Activated naive CD8-positive, alpha-beta T cell treated with anti-CD3 and anti-CD28 coated beads, Interleukin-2, amount 10 ng/mL, durations not matched to agents 7 days and 5 days (primary cell): ENCODE measurements around the gene CNGA2. TPM values are rescaled to one million over a fixed set of nuclear protein-coding genes. Genes with fewer than 3 reads are reported as not detected.
"Not testable (repeated sequence)": the region's sequence is repeated elsewhere in the genome, so short reads cannot be mapped to it uniquely, and the experiment has no call there.

Experiments used
- ATAC-seq: fragments of 150-1000 bp; cut with Tn5 transposase; one replicate; pipeline ENCODE4 v1.10.0; 2021; ENCODE audit warnings: low read depth, moderate library complexity
- POLR2A ChIA-PET: fragments of 350-600 bp; sonication (Branson Sonifier 250); formaldehyde crosslinking; loops from one replicate; lab custom pipeline; 2021; ENCODE audit warnings: antibody characterized with exemption; lab: Charles Lee
- DNase-seq: peaks from one replicate; pipeline ENCODE4 v3.0.0; 2021
- H3K27ac Mint-ChIP-seq: one replicate; pipeline ENCODE4 v1.8.0; 2022; ENCODE audit warnings: mild to moderate bottlenecking, mixed read lengths
- H3K27me3 Mint-ChIP-seq: one replicate; pipeline ENCODE4 v1.8.0; 2022; ENCODE audit warnings: mild to moderate bottlenecking, moderate library complexity, mixed read lengths
- H3K36me3 Mint-ChIP-seq: one replicate; pipeline ENCODE4 v1.8.0; 2021; ENCODE audit warnings: mild to moderate bottlenecking, mixed read lengths
- H3K4me1 Mint-ChIP-seq: one replicate; pipeline ENCODE4 v1.8.0; 2021; ENCODE audit warnings: mixed read lengths
- H3K4me3 Mint-ChIP-seq: one replicate; pipeline ENCODE4 v1.8.0; 2022; ENCODE audit warnings: mild to moderate bottlenecking, moderate library complexity, mixed read lengths
- H3K9me3 Mint-ChIP-seq: one replicate; pipeline ENCODE4 v1.8.0; 2021; ENCODE audit warnings: mixed read lengths
- total RNA-seq, 2 experiments: library from RNA; stranded (reverse); gene quantifications; one replicate each; pipeline ENCODE4 v1.2.3, GENCODE V29; 2021

Gene CNGA2
- total RNA-seq, result not detected

- no peaks in the 10 kb centered on the region for H3K4me1 Mint-ChIP-seq
- H3K4me3 Mint-ChIP-seq, result no peak within 1 kb of the TSS
- no peak within 1 kb of the TSS for H3K27ac Mint-ChIP-seq
- peaks cover 6% of the 10 kb centered on the region for H3K27me3 Mint-ChIP-seq
- no peak for DNase-seq
- H3K36me3 Mint-ChIP-seq, result no peaks in the 10 kb centered on the region
- no peaks in the 10 kb centered on the region for H3K9me3 Mint-ChIP-seq
- POLR2A ChIA-PET, result no interaction called here
- ATAC-seq, result no peak
These were observed at the start of gene CNGA2 for GRCh38 chrX:151734446-151734845. TSS of gene CNGA2 (plus strand) at chrX:151734746. CDS start at chrX:151738484, 3,738 bp downstream.

- H3K4me1 Mint-ChIP-seq, result peaks cover 6% of the 10 kb centered on the region
- H3K36me3 Mint-ChIP-seq, result no peaks in the 10 kb centered on the region
- H3K27me3 Mint-ChIP-seq, result peaks cover 11% of the 10 kb centered on the region
- no peaks in the 10 kb centered on the region for H3K9me3 Mint-ChIP-seq
- POLR2A ChIA-PET, result no interaction called here
- ATAC-seq (no peak), DNase-seq (no peak)
- H3K4me3 Mint-ChIP-seq, result no peak overlapping the region
- H3K27ac Mint-ChIP-seq, result no peak overlapping the region
These were observed 46.9 kb upstream of the CNGA2 start for GRCh38 chrX:151687635-151688034.

DNA sequence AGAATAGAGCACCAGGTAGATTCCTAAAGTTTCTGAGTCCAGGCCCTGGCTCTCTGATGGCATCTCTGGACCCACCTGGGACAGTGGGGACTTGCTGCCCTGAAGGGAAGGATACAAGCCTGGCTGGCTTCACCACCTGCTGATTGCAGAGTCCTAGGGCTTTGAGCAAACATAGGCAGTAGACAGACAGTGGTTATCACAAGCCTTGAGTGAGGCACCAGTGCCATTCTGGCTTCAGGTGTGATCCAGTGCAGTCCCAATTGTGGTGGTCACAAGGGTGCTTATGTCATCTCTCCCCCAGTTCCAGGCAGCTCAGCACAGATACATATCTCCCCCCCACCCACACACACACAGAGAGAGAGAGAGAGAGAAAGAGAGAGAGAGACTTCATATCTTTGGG is 45.9 kb upstream of the CNGA2 start:
- Mint-ChIP-seq H3K4me1 (no peaks in the 10 kb centered on the region), H3K9me3 (no peaks in the 10 kb centered on the region), H3K27me3 (peaks cover 9% of the 10 kb centered on the region)

GRCh38 chrX:151692825-151693224 is 41.7 kb upstream of the CNGA2 start:
- Mint-ChIP-seq H3K36me3 (no peaks in the 10 kb centered on the region), H3K27me3 (peaks cover 16% of the 10 kb centered on the region), H3K9me3 (no peaks in the 10 kb centered on the region), H3K27ac (no peak overlapping the region), H3K4me3 (no peak overlapping the region), H3K4me1 (no peaks in the 10 kb centered on the region)
- ATAC-seq (no peak), DNase-seq (no peak)
- POLR2A ChIA-PET, result no interaction called here

More for the DNA sequence above, 45.9 kb upstream of the CNGA2 start:
- ATAC-seq, result no peak
- POLR2A ChIA-PET, result no interaction called here
- no peak for DNase-seq
- Mint-ChIP-seq H3K4me3 (no peak overlapping the region), H3K36me3 (no peaks in the 10 kb centered on the region), H3K27ac (no peak overlapping the region)

- POLR2A ChIA-PET, result no interaction called here
- H3K9me3 Mint-ChIP-seq, result no peaks in the 10 kb centered on the region
- H3K27ac Mint-ChIP-seq, result no peak overlapping the region
- no peaks in the 10 kb centered on the region for H3K36me3 Mint-ChIP-seq
- H3K4me3 Mint-ChIP-seq, result no peak overlapping the region
- H3K27me3 Mint-ChIP-seq, result peaks cover 16% of the 10 kb centered on the region
- DNase-seq (no peak), ATAC-seq (no peak)
- no peaks in the 10 kb centered on the region for H3K4me1 Mint-ChIP-seq
These were observed 40.4 kb upstream of the CNGA2 start for GRCh38 chrX:151694121-151694520.

DNA sequence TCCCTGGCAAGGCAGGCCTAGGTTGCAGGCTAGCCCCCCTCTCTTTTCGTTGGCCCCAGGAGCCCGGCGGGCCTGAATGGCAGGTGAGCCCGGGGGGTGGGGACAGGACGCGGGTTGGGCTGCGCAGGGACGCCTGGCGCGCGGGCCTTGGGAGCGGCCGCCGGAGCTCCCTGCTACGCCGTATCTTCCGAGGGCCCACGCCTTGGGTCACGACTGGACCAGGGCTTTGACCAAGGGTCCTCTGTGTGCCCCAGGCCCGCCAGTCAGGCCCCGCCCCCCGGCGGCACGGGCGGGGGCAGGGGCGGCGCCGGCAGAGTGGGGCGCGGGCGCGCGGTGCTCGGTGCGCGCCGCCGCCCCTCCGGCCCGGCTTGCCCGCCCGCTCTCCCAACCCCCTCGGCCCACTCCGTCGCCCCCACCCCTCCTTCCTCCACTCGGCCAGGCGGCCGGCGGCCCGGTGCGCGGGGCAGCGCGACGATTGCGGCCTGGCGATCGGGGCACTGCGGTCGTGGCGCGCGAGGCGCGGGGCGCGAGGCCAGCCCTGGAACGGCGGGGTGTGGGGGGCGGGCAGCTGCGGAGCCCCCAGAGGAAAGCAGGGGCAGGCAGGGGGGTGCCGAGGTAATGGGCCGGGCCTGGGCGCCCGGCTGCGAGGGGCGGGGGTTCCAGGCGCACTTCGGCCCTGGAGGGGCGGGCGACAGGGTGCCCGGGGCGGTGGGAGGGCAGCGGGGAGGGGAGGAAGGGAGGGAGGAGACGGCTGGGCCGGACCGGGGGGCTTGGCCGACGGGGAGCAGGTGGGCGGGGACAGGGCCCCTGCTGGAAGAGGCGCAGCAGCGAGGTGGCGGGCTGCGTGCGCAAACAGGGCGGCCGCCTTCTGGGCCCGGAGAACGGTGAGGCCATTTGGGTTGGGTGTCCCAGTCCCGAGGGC is 39.6 kb upstream of the CNGA2 start, which contains the start of gene PRRG3:
Gene PRRG3 (plus strand): TSS at position 798 of the 922 bp plus-strand sequence. CDS start 3,357 bp downstream, outside the sequence.
- Mint-ChIP-seq H3K4me3 (no peak within 1 kb of the TSS), H3K27ac (no peak within 1 kb of the TSS), H3K36me3 (no peaks in the 10 kb centered on the region), H3K9me3 (no peaks in the 10 kb centered on the region), H3K27me3 (peaks cover 16% of the 10 kb centered on the region), H3K4me1 (no peaks in the 10 kb centered on the region)
- DNase-seq (no peak), ATAC-seq (no peak)
- POLR2A ChIA-PET, result no interaction called here

GRCh38 chrX:151695583-151696340 is 38.8 kb upstream of the CNGA2 start:
- no peak for DNase-seq
- Mint-ChIP-seq H3K27ac (no peak overlapping the region), H3K9me3 (no peaks in the 10 kb centered on the region), H3K27me3 (peaks cover 16% of the 10 kb centered on the region), H3K36me3 (no peaks in the 10 kb centered on the region), H3K4me1 (no peaks in the 10 kb centered on the region), H3K4me3 (no peak overlapping the region)
- ATAC-seq, result no peak
- POLR2A ChIA-PET, result no interaction called here

- H3K4me1 Mint-ChIP-seq, POLR2A ChIA-PET, H3K9me3 Mint-ChIP-seq, ATAC-seq, H3K36me3 Mint-ChIP-seq, H3K27ac Mint-ChIP-seq, H3K4me3 Mint-ChIP-seq, DNase-seq: not testable (repeated sequence)
- H3K27me3 Mint-ChIP-seq, result peaks cover 16% of the 10 kb centered on the region
These were observed 37.5 kb upstream of the CNGA2 start for GRCh38 chrX:151697082-151697481.

- DNase-seq (no peak), ATAC-seq (no peak)
- Mint-ChIP-seq H3K36me3 (no peaks in the 10 kb centered on the region), H3K4me3 (no peak overlapping the region), H3K27me3 (peaks cover 16% of the 10 kb centered on the region), H3K4me1 (no peaks in the 10 kb centered on the region), H3K27ac (no peak overlapping the region), H3K9me3 (no peaks in the 10 kb centered on the region)
- POLR2A ChIA-PET, result no interaction called here
These were observed 37.0 kb upstream of the CNGA2 start for GRCh38 chrX:151697522-151697921.

- POLR2A ChIA-PET, result no interaction called here
- H3K4me3 Mint-ChIP-seq, result no peak overlapping the region
These were observed 36.1 kb upstream of the CNGA2 start for GRCh38 chrX:151698485-151698884.

DNA sequence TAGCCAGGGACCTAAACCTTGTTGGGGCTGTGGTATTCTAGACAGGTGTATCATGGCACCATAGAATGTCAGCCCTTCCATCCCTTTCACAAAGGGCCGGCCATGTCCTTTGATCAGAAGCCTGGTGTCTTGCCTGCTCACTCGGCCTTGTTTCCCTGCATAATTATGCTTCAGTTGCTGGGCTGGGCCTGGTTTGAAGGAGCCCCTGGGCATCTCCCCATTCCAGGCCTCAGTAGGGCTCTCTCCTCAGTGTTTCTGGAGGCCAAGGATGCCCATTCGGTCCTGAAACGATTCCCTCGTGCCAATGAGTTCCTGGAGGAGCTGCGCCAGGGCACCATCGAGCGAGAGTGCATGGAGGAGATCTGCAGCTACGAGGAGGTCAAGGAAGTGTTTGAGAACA is 34.8 kb upstream of the CNGA2 start:
- H3K4me1 Mint-ChIP-seq, result no peaks in the 10 kb centered on the region
- no peaks in the 10 kb centered on the region for H3K9me3 Mint-ChIP-seq
- ATAC-seq (no peak), DNase-seq (no peak)
- no peaks in the 10 kb centered on the region for H3K36me3 Mint-ChIP-seq
- H3K4me3 Mint-ChIP-seq, result no peak overlapping the region
- POLR2A ChIA-PET, result no interaction called here
- peaks cover 8% of the 10 kb centered on the region for H3K27me3 Mint-ChIP-seq
- no peak overlapping the region for H3K27ac Mint-ChIP-seq

More at GRCh38 chrX:151698485-151698884, 36.1 kb upstream of the CNGA2 start:
- DNase-seq (no peak), ATAC-seq (no peak)
- H3K9me3 Mint-ChIP-seq, result no peaks in the 10 kb centered on the region
- no peak overlapping the region for H3K27ac Mint-ChIP-seq
- H3K36me3 Mint-ChIP-seq, result no peaks in the 10 kb centered on the region
- H3K4me1 Mint-ChIP-seq, result no peaks in the 10 kb centered on the region
- peaks cover 13% of the 10 kb centered on the region for H3K27me3 Mint-ChIP-seq

GRCh38 chrX:151700581-151700980 is 34.0 kb upstream of the CNGA2 start:
- no peaks in the 10 kb centered on the region for H3K9me3 Mint-ChIP-seq
- no peak overlapping the region for H3K4me3 Mint-ChIP-seq
- no peak for ATAC-seq
- H3K4me1 Mint-ChIP-seq, result no peaks in the 10 kb centered on the region
- H3K27me3 Mint-ChIP-seq, result peaks cover 7% of the 10 kb centered on the region
- H3K27ac Mint-ChIP-seq, result no peak overlapping the region
- POLR2A ChIA-PET, result no interaction called here
- no peaks in the 10 kb centered on the region for H3K36me3 Mint-ChIP-seq
- DNase-seq, result no peak

GRCh38 chrX:151701071-151701470 is 33.5 kb upstream of the CNGA2 start:
- Mint-ChIP-seq H3K36me3 (no peaks in the 10 kb centered on the region), H3K27ac (no peak overlapping the region), H3K27me3 (peaks cover 4% of the 10 kb centered on the region), H3K9me3 (no peaks in the 10 kb centered on the region), H3K4me1 (no peaks in the 10 kb centered on the region), H3K4me3 (no peak overlapping the region)
- POLR2A ChIA-PET, result no interaction called here
- DNase-seq, result no peak
- ATAC-seq, result no peak
